AML-193 (cell line): ENCODE results near the gene GVQW3.

Source experiments
- DNase-seq, 2 experiments: peaks; one replicate each; lab custom pipeline; 2025; lab: John Stamatoyannopoulos, UW

GVQW3 gene

GRCh38 chr11:76445121-76446084 lies 64.3 kb downstream of the GVQW3 start:
- DNase-seq, result peak; percentile 58 to 64

- no peak for DNase-seq
Measured at GRCh38 chr11:76448506-76448905, 67.4 kb downstream of the GVQW3 start.

- DNase-seq, result no peak
Measured at GRCh38 chr11:76453248-76453647, 72.1 kb downstream of the GVQW3 start.

GRCh38 chr11:76455331-76455730 lies 74.2 kb downstream of the GVQW3 start:
- no peak for DNase-seq

GRCh38 chr11:76455931-76456330 lies 74.8 kb downstream of the GVQW3 start:
- DNase-seq, result no peak

- DNase-seq, result no peak
Measured at GRCh38 chr11:76456571-76456970, 75.4 kb downstream of the GVQW3 start.
